ENCODE measurements around the gene KRT3. TPM values are rescaled to one million over a fixed set of nuclear protein-coding genes. Genes with fewer than 3 reads are reported as not detected.

The KRT3 gene
- total and polyA plus RNA-seq, 9 of the 15 experiments (the other 6 are each of a cell fraction or from before 2014, with no cell fraction given), result not detected

GRCh38 chr12:52798003-52798670 is 2.2 kb upstream of the KRT3 start (continued):
- no peak for TF ChIP-seq MGA (IDR thresholded peaks at IDR 0.05)
- TF ChIP-seq C11orf30 (IDR thresholded peaks at IDR 0.05; ENCODE audit: low read depth), result peak; percentile 69
- no peak for TF ChIP-seq SUPT5H (IDR thresholded peaks at IDR 0.05)
- TF ChIP-seq XRCC3 (IDR thresholded peaks at IDR 0.05), result no peak
- TF ChIP-seq ZNF316 (IDR thresholded peaks at IDR 0.05), result peak; percentile 74
- no peak for TF ChIP-seq ATF1 (CRISPR knock-in tag; IDR thresholded peaks at IDR 0.05)
- TF ChIP-seq ATF1 (tag; IDR thresholded peaks at IDR 0.05), result no peak
- TF ChIP-seq DNMT1 (IDR thresholded peaks at IDR 0.05), result no peak
- TF ChIP-seq PRPF4 (IDR thresholded peaks at IDR 0.05; ENCODE audit: insufficient read depth, low read depth, low read length, poor library complexity, severe bottlenecking), result no peak
- TF ChIP-seq RBM34 (IDR thresholded peaks at IDR 0.05; ENCODE audit: borderline replicate concordance, insufficient read depth, low read length), result no peak
- TF ChIP-seq ZNF134 (CRISPR knock-in tag; conservative IDR thresholded peaks at IDR 0.05), result no peak
- no peak for TF ChIP-seq ELK1 (CRISPR knock-in tag; IDR thresholded peaks at IDR 0.05)
